Measurements from ENCODE around the gene CHST1.

The CHST1 gene

GRCh38 chr11:45653277-45653676 is 12.1 kb downstream of the CHST1 start:
- Histone ChIP-seq H3K36me3 (ENCODE audit: control insufficient read depth in 5 of 5, insufficient read depth in 5 of 5, low read length in 5 of 5) (no peaks in the 10 kb centered on the region), H3K9me3 (ENCODE audit: control insufficient read depth in 5 of 5, low read length in 5 of 5) (no peaks in the 10 kb centered on the region), H3K27me3 (ENCODE audit: control insufficient read depth in 5 of 5, insufficient read depth in 4 of 5, low read length in 5 of 5) (peaks cover 5 to 20% (median 12%) of the 10 kb centered on the region in 5 donors), H3K4me3 (ENCODE audit: low read depth in 1 of 5, low read length in 5 of 5) (no peak overlapping the region), H3K4me1 (ENCODE audit: control insufficient read depth in 5 of 5, insufficient read depth in 5 of 5, low read length in 5 of 5) (peaks cover 0 to 24% (median 0%) of the 10 kb centered on the region in 5 donors), H3K27ac (ENCODE audit: low read depth, low read length) (no peak overlapping the region), H3K9ac (ENCODE audit: low read length in 5 of 5) (no peak overlapping the region)

GRCh38 chr11:45652781-45653180 is 12.6 kb downstream of the CHST1 start:
- Histone ChIP-seq H3K27ac (ENCODE audit: low read depth, low read length) (no peak overlapping the region), H3K27me3 (ENCODE audit: control insufficient read depth in 5 of 5, insufficient read depth in 4 of 5, low read length in 5 of 5) (peaks cover 7 to 15% (median 12%) of the 10 kb centered on the region in 5 donors), H3K36me3 (ENCODE audit: control insufficient read depth in 5 of 5, insufficient read depth in 5 of 5, low read length in 5 of 5) (no peaks in the 10 kb centered on the region), H3K9ac (ENCODE audit: low read length in 5 of 5) (no peak overlapping the region), H3K4me3 (ENCODE audit: low read depth in 1 of 5, low read length in 5 of 5) (no peak overlapping the region), H3K9me3 (ENCODE audit: control insufficient read depth in 5 of 5, low read length in 5 of 5) (no peaks in the 10 kb centered on the region), H3K4me1 (ENCODE audit: control insufficient read depth in 5 of 5, insufficient read depth in 5 of 5, low read length in 5 of 5) (peaks cover 0 to 24% (median 0%) of the 10 kb centered on the region in 5 donors)

GRCh38 chr11:45651841-45652749 is 13.3 kb downstream of the CHST1 start:
- peaks cover 0 to 29% (median 0%) of the 10 kb centered on the region in 5 donors for H3K4me1 ChIP-seq (ENCODE audit: control insufficient read depth in 5 of 5, insufficient read depth in 5 of 5, low read length in 5 of 5)
- H3K27ac ChIP-seq (ENCODE audit: low read depth, low read length), result no peak overlapping the region
- no peaks in the 10 kb centered on the region for H3K36me3 ChIP-seq (ENCODE audit: control insufficient read depth in 5 of 5, insufficient read depth in 5 of 5, low read length in 5 of 5)
- no peak overlapping the region for H3K4me3 ChIP-seq (ENCODE audit: low read depth in 1 of 5, low read length in 5 of 5)
- no peaks in the 10 kb centered on the region for H3K9me3 ChIP-seq (ENCODE audit: control insufficient read depth in 5 of 5, low read length in 5 of 5)
- no peak overlapping the region for H3K9ac ChIP-seq (ENCODE audit: low read length in 5 of 5)
- H3K27me3 ChIP-seq (ENCODE audit: control insufficient read depth in 5 of 5, insufficient read depth in 4 of 5, low read length in 5 of 5), result peaks cover 7 to 14% (median 11%) of the 10 kb centered on the region in 5 donors

- Histone ChIP-seq H3K9me3 (ENCODE audit: control insufficient read depth in 5 of 5, low read length in 5 of 5) (no peaks in the 10 kb centered on the region), H3K27me3 (ENCODE audit: control insufficient read depth in 5 of 5, insufficient read depth in 4 of 5, low read length in 5 of 5) (peaks cover 7 to 14% (median 10%) of the 10 kb centered on the region in 5 donors), H3K4me1 (ENCODE audit: control insufficient read depth in 5 of 5, insufficient read depth in 5 of 5, low read length in 5 of 5) (peaks cover 0 to 30% (median 0%) of the 10 kb centered on the region in 5 donors), H3K36me3 (ENCODE audit: control insufficient read depth in 5 of 5, insufficient read depth in 5 of 5, low read length in 5 of 5) (no peaks in the 10 kb centered on the region), H3K9ac (ENCODE audit: low read length in 5 of 5) (no peak overlapping the region), H3K4me3 (ENCODE audit: low read depth in 1 of 5, low read length in 5 of 5) (no peak overlapping the region), H3K27ac (ENCODE audit: low read depth, low read length) (no peak overlapping the region)
These were observed 14.3 kb downstream of the CHST1 start for GRCh38 chr11:45651156-45651555.

- Histone ChIP-seq H3K36me3 (ENCODE audit: control insufficient read depth in 5 of 5, insufficient read depth in 5 of 5, low read length in 5 of 5) (no peaks in the 10 kb centered on the region), H3K27ac (ENCODE audit: low read depth, low read length) (no peak overlapping the region), H3K9me3 (ENCODE audit: control insufficient read depth in 5 of 5, low read length in 5 of 5) (no peaks in the 10 kb centered on the region), H3K4me3 (ENCODE audit: low read depth in 1 of 5, low read length in 5 of 5) (no peak overlapping the region), H3K27me3 (ENCODE audit: control insufficient read depth in 5 of 5, insufficient read depth in 4 of 5, low read length in 5 of 5) (peaks cover 4 to 14% (median 6%) of the 10 kb centered on the region in 5 donors), H3K9ac (ENCODE audit: low read length in 5 of 5) (no peak overlapping the region), H3K4me1 (ENCODE audit: control insufficient read depth in 5 of 5, insufficient read depth in 5 of 5, low read length in 5 of 5) (peaks cover 0 to 29% (median 0%) of the 10 kb centered on the region in 5 donors)
These were observed 15.0 kb downstream of the CHST1 start for GRCh38 chr11:45650166-45651095.

- Histone ChIP-seq H3K4me3 (ENCODE audit: low read depth in 1 of 5, low read length in 5 of 5) (no peak overlapping the region), H3K27ac (ENCODE audit: low read depth, low read length) (no peak overlapping the region), H3K9me3 (ENCODE audit: control insufficient read depth in 5 of 5, low read length in 5 of 5) (no peaks in the 10 kb centered on the region), H3K4me1 (ENCODE audit: control insufficient read depth in 5 of 5, insufficient read depth in 5 of 5, low read length in 5 of 5) (peaks cover 0 to 21% (median 0%) of the 10 kb centered on the region in 5 donors), H3K27me3 (ENCODE audit: control insufficient read depth in 5 of 5, insufficient read depth in 4 of 5, low read length in 5 of 5) (peaks cover 4 to 14% (median 6%) of the 10 kb centered on the region in 5 donors), H3K9ac (ENCODE audit: low read length in 5 of 5) (no peak overlapping the region), H3K36me3 (ENCODE audit: control insufficient read depth in 5 of 5, insufficient read depth in 5 of 5, low read length in 5 of 5) (no peaks in the 10 kb centered on the region)
These were observed 15.8 kb downstream of the CHST1 start for GRCh38 chr11:45649544-45650165.

- Histone ChIP-seq H3K4me1 (ENCODE audit: control insufficient read depth in 5 of 5, insufficient read depth in 5 of 5, low read length in 5 of 5) (peaks cover 0 to 17% (median 0%) of the 10 kb centered on the region in 5 donors), H3K27ac (ENCODE audit: low read depth, low read length) (no peak overlapping the region), H3K9me3 (ENCODE audit: control insufficient read depth in 5 of 5, low read length in 5 of 5) (no peaks in the 10 kb centered on the region), H3K36me3 (ENCODE audit: control insufficient read depth in 5 of 5, insufficient read depth in 5 of 5, low read length in 5 of 5) (no peaks in the 10 kb centered on the region), H3K27me3 (ENCODE audit: control insufficient read depth in 5 of 5, insufficient read depth in 4 of 5, low read length in 5 of 5) (peaks cover 4 to 14% (median 6%) of the 10 kb centered on the region in 5 donors), H3K4me3 (ENCODE audit: low read depth in 1 of 5, low read length in 5 of 5) (no peak overlapping the region), H3K9ac (ENCODE audit: low read length in 5 of 5) (no peak overlapping the region)
These were observed 16.5 kb downstream of the CHST1 start for GRCh38 chr11:45648931-45649330.

GRCh38 chr11:45647786-45648185 is 17.6 kb downstream of the CHST1 start:
- Histone ChIP-seq H3K4me3 (ENCODE audit: low read depth in 1 of 5, low read length in 5 of 5) (no peak overlapping the region), H3K9me3 (ENCODE audit: control insufficient read depth in 5 of 5, low read length in 5 of 5) (no peaks in the 10 kb centered on the region), H3K9ac (ENCODE audit: low read length in 5 of 5) (no peak overlapping the region), H3K27ac (ENCODE audit: low read depth, low read length) (no peak overlapping the region), H3K27me3 (ENCODE audit: control insufficient read depth in 5 of 5, insufficient read depth in 4 of 5, low read length in 5 of 5) (peaks cover 6 to 14% (median 9%) of the 10 kb centered on the region in 5 donors), H3K4me1 (ENCODE audit: control insufficient read depth in 5 of 5, insufficient read depth in 5 of 5, low read length in 5 of 5) (peaks cover 0 to 27% (median 0%) of the 10 kb centered on the region in 5 donors), H3K36me3 (ENCODE audit: control insufficient read depth in 5 of 5, insufficient read depth in 5 of 5, low read length in 5 of 5) (no peaks in the 10 kb centered on the region)

- no peak overlapping the region for H3K9ac ChIP-seq (ENCODE audit: low read length in 5 of 5)
- H3K4me3 ChIP-seq (ENCODE audit: low read depth in 1 of 5, low read length in 5 of 5), result no peak overlapping the region
These were observed 18.1 kb downstream of the CHST1 start for GRCh38 chr11:45647329-45647728.

More at GRCh38 chr11:45647329-45647728, 18.1 kb downstream of the CHST1 start:
- peaks cover 0 to 28% (median 0%) of the 10 kb centered on the region in 5 donors for H3K4me1 ChIP-seq (ENCODE audit: control insufficient read depth in 5 of 5, insufficient read depth in 5 of 5, low read length in 5 of 5)
- peaks cover 6 to 14% (median 11%) of the 10 kb centered on the region in 5 donors for H3K27me3 ChIP-seq (ENCODE audit: control insufficient read depth in 5 of 5, insufficient read depth in 4 of 5, low read length in 5 of 5)
- no peaks in the 10 kb centered on the region for H3K36me3 ChIP-seq (ENCODE audit: control insufficient read depth in 5 of 5, insufficient read depth in 5 of 5, low read length in 5 of 5)
- H3K9me3 ChIP-seq (ENCODE audit: control insufficient read depth in 5 of 5, low read length in 5 of 5), result no peaks in the 10 kb centered on the region
- no peak overlapping the region for H3K27ac ChIP-seq (ENCODE audit: low read depth, low read length)

Measured in subcutaneous abdominal adipose tissue (tissue), 5 donors.